ENCODE measurements around the gene GJB3. TPM values are rescaled to one million over a fixed set of nuclear protein-coding genes. Genes with fewer than 3 reads are reported as not detected.

The GJB3 gene
- polyA plus RNA-seq, 3 donors, result not detected

- intact Hi-C loops (cut with micrococcal nuclease), result loop anchor here (5.0 to 10.0 kb wide), 3 partner anchors 277 to 1105 kb away; no protein-coding TSS in a partner anchor
- H3K27ac Mint-ChIP-seq, result no peak overlapping the region
- no peak for TF ChIP-seq CTCF (IDR thresholded peaks at IDR 0.05)
- no peaks in the 10 kb centered on the region for H3K36me3 Mint-ChIP-seq
- peaks cover 0 to 1% (median 0%) of the 10 kb centered on the region in 7 donors for H3K9me3 Mint-ChIP-seq
- no peak overlapping the region for H3K4me3 Mint-ChIP-seq
- Histone ChIP-seq H3K79me2 (ENCODE audit: insufficient read depth, low read length) (no peaks in the 10 kb centered on the region), H3K27ac (ENCODE audit: low read depth in 1 of 2, low read length in 2 of 2) (no peak overlapping the region), H3K4me1 (ENCODE audit: control insufficient read depth in 1 of 2, insufficient read depth in 2 of 2, low read length in 2 of 2) (no peaks in the 10 kb centered on the region), H4K20me1 (ENCODE audit: insufficient read depth, low read length) (no peaks in the 10 kb centered on the region), H3K9me3 (replicated peaks in 1 of 2; ENCODE audit: control insufficient read depth in 1 of 2, insufficient read depth in 1 of 2, low read length in 2 of 2) (no peaks in the 10 kb centered on the region), H3K4me2 (replicated peaks; ENCODE audit: extremely low read depth, low read length, poor library complexity, severe bottlenecking) (no peak overlapping the region), H3K36me3 (replicated peaks in 1 of 2; ENCODE audit: control insufficient read depth in 1 of 2, insufficient read depth in 2 of 2, low read length in 2 of 2) (no peaks in the 10 kb centered on the region), H2AFZ (ENCODE audit: insufficient read depth, low read depth, low read length, poor library complexity, severe bottlenecking) (no peak overlapping the region), H3K9ac (ENCODE audit: insufficient read depth, low read length, poor library complexity, severe bottlenecking) (no peak overlapping the region), H3K27me3 (ENCODE audit: control insufficient read depth in 2 of 2, insufficient read depth in 2 of 2, low read length in 2 of 2) (no peaks in the 10 kb centered on the region), H3K4me3 (replicated peaks in 1 of 3; ENCODE audit: low read depth in 2 of 3, low read length in 3 of 3) (no peak overlapping the region)
- WGBS (ENCODE audit: insufficient coverage), result 63% methylated on average over 2 of the region's 3 CpGs
- H3K4me1 Mint-ChIP-seq, result peaks cover 3% of the 10 kb centered on the region
- peaks cover 2 to 6% (median 4%) of the 10 kb centered on the region in 3 donors for H3K27me3 Mint-ChIP-seq (ENCODE audit: low read depth in 3 of 3)
- DNase-seq, result no peak
Observed at GRCh38 chr1:34739613-34740012, 41.4 kb upstream of the GJB3 start.

GRCh38 chr1:34740161-34740868 lies 40.7 kb upstream of the GJB3 start:
- Histone ChIP-seq H3K9me3 (replicated peaks in 1 of 2; ENCODE audit: control insufficient read depth in 1 of 2, insufficient read depth in 1 of 2, low read length in 2 of 2) (no peaks in the 10 kb centered on the region), H4K20me1 (ENCODE audit: insufficient read depth, low read length) (no peaks in the 10 kb centered on the region), H3K36me3 (replicated peaks in 1 of 2; ENCODE audit: control insufficient read depth in 1 of 2, insufficient read depth in 2 of 2, low read length in 2 of 2) (no peaks in the 10 kb centered on the region), H3K27me3 (ENCODE audit: control insufficient read depth in 2 of 2, insufficient read depth in 2 of 2, low read length in 2 of 2) (no peaks in the 10 kb centered on the region), H3K4me2 (replicated peaks; ENCODE audit: extremely low read depth, low read length, poor library complexity, severe bottlenecking) (no peak overlapping the region), H3K9ac (ENCODE audit: insufficient read depth, low read length, poor library complexity, severe bottlenecking) (no peak overlapping the region), H2AFZ (ENCODE audit: insufficient read depth, low read depth, low read length, poor library complexity, severe bottlenecking) (no peak overlapping the region), H3K79me2 (ENCODE audit: insufficient read depth, low read length) (no peaks in the 10 kb centered on the region), H3K27ac (ENCODE audit: low read depth in 1 of 2, low read length in 2 of 2) (no peak overlapping the region), H3K4me3 (replicated peaks in 1 of 3; ENCODE audit: low read depth in 2 of 3, low read length in 3 of 3) (no peak overlapping the region), H3K4me1 (ENCODE audit: control insufficient read depth in 1 of 2, insufficient read depth in 2 of 2, low read length in 2 of 2) (no peaks in the 10 kb centered on the region)
- H3K36me3 Mint-ChIP-seq, result no peaks in the 10 kb centered on the region
- TF ChIP-seq CTCF (IDR thresholded peaks at IDR 0.05), result no peak
- DNase-seq, result no peak
- WGBS (ENCODE audit: insufficient coverage), result 72% methylated on average over 18 of the region's 18 CpGs
- H3K9me3 Mint-ChIP-seq, result peaks cover 0 to 1% (median 0%) of the 10 kb centered on the region in 7 donors
- no peak overlapping the region for H3K4me3 Mint-ChIP-seq
- H3K27ac Mint-ChIP-seq, result no peak overlapping the region
- peaks cover 2 to 8% (median 4%) of the 10 kb centered on the region in 3 donors for H3K27me3 Mint-ChIP-seq (ENCODE audit: low read depth in 3 of 3)
- intact Hi-C loops (cut with micrococcal nuclease), result loop anchor here (5.0 to 10.0 kb wide), 3 partner anchors 278 to 1106 kb away; no protein-coding TSS in a partner anchor
- H3K4me1 Mint-ChIP-seq, result peaks cover 3% of the 10 kb centered on the region
